ENCODE results near the gene MCTP1.
"Not testable (repeated sequence)": the region's sequence is repeated elsewhere in the genome, so short reads cannot be mapped to it uniquely, and the experiment has no call there.

The MCTP1 gene

GRCh38 chr5:94959279-94959678 lies 325.6 kb downstream of the MCTP1 start:
- H3K4me3 Mint-ChIP-seq; H3K27ac Mint-ChIP-seq; H3K36me3 Mint-ChIP-seq (ENCODE audit: low read depth); H3K9me3 Mint-ChIP-seq; H3K27me3 Mint-ChIP-seq (ENCODE audit: low read depth); H3K4me1 Mint-ChIP-seq (ENCODE audit: low read depth): not testable (repeated sequence)

GRCh38 chr5:94945656-94946055 lies 339.2 kb downstream of the MCTP1 start:
- Mint-ChIP-seq H3K4me1 (ENCODE audit: low read depth) (no peaks in the 10 kb centered on the region), H3K27me3 (ENCODE audit: low read depth) (no peaks in the 10 kb centered on the region), H3K36me3 (ENCODE audit: low read depth) (no peaks in the 10 kb centered on the region), H3K9me3 (no peaks in the 10 kb centered on the region), H3K4me3 (no peak overlapping the region), H3K27ac (no peak overlapping the region)

GRCh38 chr5:94944160-94944559 lies 340.7 kb downstream of the MCTP1 start:
- Mint-ChIP-seq H3K36me3 (ENCODE audit: low read depth) (no peaks in the 10 kb centered on the region), H3K9me3 (no peaks in the 10 kb centered on the region), H3K4me1 (ENCODE audit: low read depth) (no peaks in the 10 kb centered on the region), H3K27ac (no peak overlapping the region), H3K4me3 (no peak overlapping the region), H3K27me3 (ENCODE audit: low read depth) (no peaks in the 10 kb centered on the region)

DNA sequence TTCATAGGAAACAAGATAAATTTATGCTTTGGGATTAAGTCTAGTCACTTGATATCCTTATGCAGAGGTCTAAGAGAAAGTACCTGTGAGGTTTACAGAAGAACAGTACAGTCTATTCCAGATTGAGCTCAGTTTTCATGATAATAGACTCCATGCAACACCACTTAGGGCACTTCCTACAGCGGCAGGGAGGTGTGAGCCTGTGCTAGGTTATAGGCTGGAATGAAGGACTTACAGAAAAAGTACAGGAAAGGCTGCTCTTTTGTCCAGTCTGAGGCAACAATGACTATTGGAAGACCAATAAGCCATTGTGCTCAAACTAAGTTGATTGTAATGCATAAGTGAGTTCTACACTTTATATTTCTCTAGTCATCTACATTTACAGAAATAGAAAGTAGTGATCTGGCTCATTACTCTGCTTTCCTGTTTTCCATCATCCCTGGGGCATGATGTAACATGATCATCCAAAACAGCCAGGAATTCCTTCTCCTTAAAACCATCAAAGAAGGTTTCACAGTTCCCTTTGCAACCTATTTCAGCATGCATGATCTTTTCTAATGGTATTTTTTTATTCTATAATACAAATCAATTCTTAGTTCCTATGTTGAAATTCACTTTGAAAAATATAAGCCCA lies 343.7 kb downstream of the MCTP1 start:
- H3K27ac Mint-ChIP-seq = no peak overlapping the region
- no peak overlapping the region for H3K4me3 Mint-ChIP-seq
- no peaks in the 10 kb centered on the region for H3K9me3 Mint-ChIP-seq
- no peaks in the 10 kb centered on the region for H3K4me1 Mint-ChIP-seq (ENCODE audit: low read depth)
- peaks cover 6% of the 10 kb centered on the region for H3K27me3 Mint-ChIP-seq (ENCODE audit: low read depth)
- H3K36me3 Mint-ChIP-seq (ENCODE audit: low read depth) = no peaks in the 10 kb centered on the region

GRCh38 chr5:94932259-94932658 lies 352.6 kb downstream of the MCTP1 start:
- no peak overlapping the region for H3K27ac Mint-ChIP-seq
- no peaks in the 10 kb centered on the region for H3K9me3 Mint-ChIP-seq
- peaks cover 12% of the 10 kb centered on the region for H3K27me3 Mint-ChIP-seq (ENCODE audit: low read depth)
- H3K36me3 Mint-ChIP-seq (ENCODE audit: low read depth) = no peaks in the 10 kb centered on the region
- H3K4me3 Mint-ChIP-seq = no peak overlapping the region
- no peaks in the 10 kb centered on the region for H3K4me1 Mint-ChIP-seq (ENCODE audit: low read depth)

- no peaks in the 10 kb centered on the region for H3K9me3 Mint-ChIP-seq
- no peaks in the 10 kb centered on the region for H3K4me1 Mint-ChIP-seq (ENCODE audit: low read depth)
- H3K36me3 Mint-ChIP-seq (ENCODE audit: low read depth) = no peaks in the 10 kb centered on the region
- H3K27ac Mint-ChIP-seq = no peak overlapping the region
- peaks cover 4% of the 10 kb centered on the region for H3K27me3 Mint-ChIP-seq (ENCODE audit: low read depth)
- H3K4me3 Mint-ChIP-seq = no peak overlapping the region
Measured at GRCh38 chr5:94928891-94929290, 356.0 kb downstream of the MCTP1 start.

GRCh38 chr5:94920570-94920969 lies 364.3 kb downstream of the MCTP1 start:
- Mint-ChIP-seq H3K27ac (no peak overlapping the region), H3K36me3 (ENCODE audit: low read depth) (no peaks in the 10 kb centered on the region), H3K27me3 (ENCODE audit: low read depth) (peaks cover 4% of the 10 kb centered on the region), H3K4me3 (no peak overlapping the region), H3K4me1 (ENCODE audit: low read depth) (no peaks in the 10 kb centered on the region), H3K9me3 (no peaks in the 10 kb centered on the region)

DNA sequence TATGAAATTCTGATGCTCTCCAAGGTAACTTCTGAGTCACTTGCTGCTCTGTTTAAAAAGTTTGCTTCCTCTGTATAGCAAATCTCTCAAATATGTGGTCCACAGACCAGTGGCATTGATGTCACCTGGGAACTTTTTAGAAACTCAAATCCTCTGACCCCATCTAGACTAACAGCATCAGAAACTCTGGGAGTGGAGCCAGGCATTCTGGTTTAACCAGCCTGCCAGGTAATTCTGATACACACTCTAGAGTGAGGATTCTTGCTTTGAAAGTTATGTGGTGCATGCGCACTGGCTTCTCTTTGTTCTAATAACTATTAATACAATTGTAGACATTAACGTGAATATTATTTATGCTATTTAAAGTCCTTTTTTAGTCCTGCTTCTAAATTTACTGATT lies 368.3 kb downstream of the MCTP1 start:
- H3K27ac Mint-ChIP-seq = no peak overlapping the region
- no peaks in the 10 kb centered on the region for H3K36me3 Mint-ChIP-seq (ENCODE audit: low read depth)
- no peaks in the 10 kb centered on the region for H3K27me3 Mint-ChIP-seq (ENCODE audit: low read depth)

DNA sequence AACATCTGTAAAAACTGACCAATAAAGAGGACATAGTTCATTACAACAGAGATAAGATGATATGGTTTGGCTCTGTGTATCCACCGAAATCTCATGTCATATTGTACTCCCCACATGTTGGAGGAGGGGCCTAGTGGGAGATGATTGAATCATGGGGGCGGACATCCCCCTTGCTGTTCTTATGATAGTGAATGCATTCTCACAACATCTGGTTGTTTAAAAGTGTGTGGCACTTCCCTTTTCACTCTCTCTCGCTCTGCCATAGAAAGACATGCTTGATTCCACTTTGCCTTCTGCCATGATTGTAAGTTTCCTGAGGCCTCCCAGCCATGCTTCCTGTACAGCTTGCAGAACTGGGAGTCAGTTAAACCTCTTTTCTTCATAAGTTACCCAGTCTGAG lies 373.6 kb downstream of the MCTP1 start:
- H3K27me3 Mint-ChIP-seq (ENCODE audit: low read depth) = no peaks in the 10 kb centered on the region
- H3K36me3 Mint-ChIP-seq (ENCODE audit: low read depth) = no peaks in the 10 kb centered on the region
- no peak overlapping the region for H3K4me3 Mint-ChIP-seq

More for the DNA sequence above, 368.3 kb downstream of the MCTP1 start:
- Mint-ChIP-seq H3K4me3 (no peak overlapping the region), H3K4me1 (ENCODE audit: low read depth) (no peaks in the 10 kb centered on the region), H3K9me3 (no peaks in the 10 kb centered on the region)

DNA sequence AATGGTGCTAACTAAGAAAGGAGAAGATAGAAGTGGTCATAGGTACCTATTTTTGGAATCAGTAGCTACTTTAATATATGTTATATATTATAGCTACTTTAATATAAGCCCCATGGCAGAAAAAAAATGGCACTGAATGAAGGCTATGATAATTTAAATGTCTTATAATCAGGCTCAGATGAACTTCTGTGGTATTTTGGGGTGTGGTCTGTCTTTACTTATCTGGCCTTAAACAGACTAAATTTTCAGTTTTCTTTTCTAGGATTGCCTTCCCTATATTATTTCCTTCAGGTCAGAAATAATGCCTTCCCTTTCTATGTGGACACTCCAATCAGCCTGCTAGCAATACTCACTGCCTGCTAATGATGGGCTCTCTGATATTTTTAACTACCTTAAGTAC lies 374.2 kb downstream of the MCTP1 start:
- Mint-ChIP-seq H3K4me3 (no peak overlapping the region), H3K9me3 (no peaks in the 10 kb centered on the region), H3K27ac (no peak overlapping the region), H3K36me3 (ENCODE audit: low read depth) (no peaks in the 10 kb centered on the region), H3K27me3 (ENCODE audit: low read depth) (no peaks in the 10 kb centered on the region), H3K4me1 (ENCODE audit: low read depth) (no peaks in the 10 kb centered on the region)

More for the DNA sequence above, 373.6 kb downstream of the MCTP1 start:
- Mint-ChIP-seq H3K27ac (no peak overlapping the region), H3K9me3 (no peaks in the 10 kb centered on the region), H3K4me1 (ENCODE audit: low read depth) (no peaks in the 10 kb centered on the region)

DNA sequence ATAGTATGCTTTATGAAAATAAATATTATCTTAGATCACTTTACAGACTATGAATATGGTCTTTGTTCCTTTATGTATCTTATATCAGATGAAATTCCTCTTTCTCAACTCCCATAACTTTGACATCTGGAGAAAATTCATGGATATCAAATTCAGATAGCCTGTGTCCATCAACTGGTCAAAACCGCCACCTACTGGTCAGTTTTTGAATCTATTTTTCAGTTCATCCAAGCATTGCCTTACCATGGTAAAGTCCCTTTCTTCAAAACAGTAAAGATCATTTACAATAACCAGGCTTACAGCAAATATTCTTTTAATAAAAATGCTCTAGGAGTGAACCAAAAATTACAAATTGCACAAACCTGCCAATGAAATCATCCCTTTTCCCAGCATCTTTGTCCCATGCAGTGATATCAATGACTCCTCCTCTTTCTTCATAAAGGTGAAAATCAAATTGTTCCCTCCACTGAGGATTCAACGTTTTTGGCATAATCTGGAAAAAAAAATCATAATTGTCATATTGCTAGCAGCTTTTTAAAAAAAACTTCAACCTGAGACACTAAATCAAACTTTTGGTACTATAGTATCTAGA lies 375.9 kb downstream of the MCTP1 start:
- H3K27ac Mint-ChIP-seq = no peak overlapping the region
- H3K9me3 Mint-ChIP-seq = no peaks in the 10 kb centered on the region
- no peak overlapping the region for H3K4me3 Mint-ChIP-seq
- no peaks in the 10 kb centered on the region for H3K4me1 Mint-ChIP-seq (ENCODE audit: low read depth)
- H3K27me3 Mint-ChIP-seq (ENCODE audit: low read depth) = no peaks in the 10 kb centered on the region
- H3K36me3 Mint-ChIP-seq (ENCODE audit: low read depth) = no peaks in the 10 kb centered on the region

DNA sequence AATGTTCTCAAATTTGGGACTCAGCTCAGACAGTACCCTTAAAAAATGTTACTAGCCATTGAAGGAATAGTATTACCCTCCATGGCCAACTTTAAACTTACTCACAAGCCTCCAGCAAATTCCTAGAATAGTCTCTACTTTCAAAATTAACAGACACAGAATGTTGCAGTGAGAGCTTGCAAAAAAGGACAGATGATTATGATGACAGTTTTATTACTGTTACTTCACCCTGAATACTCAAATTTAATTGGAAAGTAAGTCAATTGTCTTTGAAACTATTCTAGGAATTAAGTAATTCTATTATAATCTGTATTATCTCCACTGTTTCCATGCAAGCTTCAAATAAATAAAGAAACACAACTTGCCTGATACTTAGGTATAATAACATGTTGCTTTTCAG lies 378.1 kb downstream of the MCTP1 start:
- no peak overlapping the region for H3K4me3 Mint-ChIP-seq

GRCh38 chr5:94903726-94904125 lies 381.2 kb downstream of the MCTP1 start:
- no peaks in the 10 kb centered on the region for H3K27me3 Mint-ChIP-seq (ENCODE audit: low read depth)
- no peak overlapping the region for H3K27ac Mint-ChIP-seq
- H3K36me3 Mint-ChIP-seq (ENCODE audit: low read depth) = no peaks in the 10 kb centered on the region
- H3K9me3 Mint-ChIP-seq = no peaks in the 10 kb centered on the region
- H3K4me1 Mint-ChIP-seq (ENCODE audit: low read depth) = no peaks in the 10 kb centered on the region
- no peak overlapping the region for H3K4me3 Mint-ChIP-seq

More for the DNA sequence above, 378.1 kb downstream of the MCTP1 start:
- Mint-ChIP-seq H3K9me3 (no peaks in the 10 kb centered on the region), H3K27ac (no peak overlapping the region), H3K27me3 (ENCODE audit: low read depth) (no peaks in the 10 kb centered on the region), H3K4me1 (ENCODE audit: low read depth) (no peaks in the 10 kb centered on the region), H3K36me3 (ENCODE audit: low read depth) (no peaks in the 10 kb centered on the region)

- no peaks in the 10 kb centered on the region for H3K36me3 Mint-ChIP-seq (ENCODE audit: low read depth)
- H3K27me3 Mint-ChIP-seq (ENCODE audit: low read depth) = no peaks in the 10 kb centered on the region
- H3K4me3 Mint-ChIP-seq = no peak overlapping the region
- no peaks in the 10 kb centered on the region for H3K9me3 Mint-ChIP-seq
- H3K27ac Mint-ChIP-seq = no peak overlapping the region
- no peaks in the 10 kb centered on the region for H3K4me1 Mint-ChIP-seq (ENCODE audit: low read depth)
Measured at GRCh38 chr5:94901191-94901979, 383.5 kb downstream of the MCTP1 start.

DNA sequence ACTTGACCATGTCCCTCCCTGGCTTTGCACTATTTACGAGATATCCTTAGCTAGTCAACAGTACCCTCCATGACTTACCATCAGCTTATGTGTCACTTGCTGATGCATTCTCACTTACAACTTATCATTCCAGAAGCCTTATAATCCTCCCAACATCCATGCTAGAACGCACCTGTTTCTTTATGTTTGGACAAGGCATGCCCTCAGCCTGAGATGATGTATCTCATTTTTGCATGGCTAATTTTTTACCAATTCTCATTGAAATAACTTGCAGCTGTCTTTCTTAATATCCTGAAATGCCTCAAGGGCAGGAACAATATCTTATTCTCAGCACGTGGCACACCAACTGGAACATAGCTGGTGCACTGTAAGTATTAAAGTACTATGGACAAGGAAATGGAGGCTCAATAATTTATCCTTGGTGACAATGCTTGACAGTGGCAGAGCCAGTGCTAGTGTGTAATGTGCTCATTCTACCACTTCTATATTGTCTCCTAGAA lies 384.8 kb downstream of the MCTP1 start:
- Mint-ChIP-seq H3K27ac (no peak overlapping the region), H3K27me3 (ENCODE audit: low read depth) (no peaks in the 10 kb centered on the region), H3K9me3 (no peaks in the 10 kb centered on the region), H3K36me3 (ENCODE audit: low read depth) (no peaks in the 10 kb centered on the region), H3K4me3 (no peak overlapping the region), H3K4me1 (ENCODE audit: low read depth) (no peaks in the 10 kb centered on the region)
